Measurements from ENCODE around the gene SEC16B. TPM values are rescaled to one million over a fixed set of nuclear protein-coding genes. Genes with fewer than 3 reads are reported as not detected.

Gene SEC16B
- total and polyA plus RNA-seq, 2 of the 8 experiments (the other 6 are each of a cell fraction or from before 2014, with no cell fraction given) = 0.56 to 0.94 TPM

DNA sequence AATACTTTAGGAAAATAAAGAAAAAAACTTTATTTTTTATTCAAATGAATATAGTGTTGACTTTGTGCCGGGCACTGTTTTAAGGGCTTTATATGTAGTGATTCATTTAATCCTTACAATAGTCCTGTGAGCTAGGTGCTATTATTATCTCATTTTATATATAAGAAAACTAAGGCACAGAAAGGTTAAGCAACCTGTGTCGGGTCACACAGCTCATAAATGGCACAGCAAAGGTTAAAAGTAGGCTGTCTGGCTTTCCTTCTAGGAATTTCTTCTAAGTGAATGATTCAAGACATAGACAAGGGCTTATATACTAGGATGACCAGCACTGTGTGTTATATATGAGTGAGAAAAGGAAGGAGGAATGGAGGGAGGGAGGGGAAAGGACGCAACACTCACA is 35.4 kb downstream of the SEC16B start (continued):
- TF ChIP-seq BCL11A (IDR thresholded peaks at IDR 0.05; ENCODE audit: low read depth in 2 of 2, low read length in 2 of 2) (no peak), JUND (IDR thresholded peaks at IDR 0.05; ENCODE audit: low read length) (no peak), RFX5 (IDR thresholded peaks at IDR 0.05; ENCODE audit: borderline replicate concordance, low read depth, low read length) (no peak), SRF (IDR thresholded peaks at IDR 0.05; ENCODE audit: low read depth, low read length) (no peak)

All from H1 (cell line).